Tibial nerve (tissue), 4 donors: Measurements from ENCODE around the gene ATP11A.

ENCODE experiments used
- CTCF ChIP-seq, 5 experiments: fragments of 200-600 bp in 3 of 5; fragments of 450-650 bp in 2 of 5; sonication (generic) in 3 of 5; IDR thresholded peaks; one replicate each; pipeline ENCODE4 v1.5.1; 2016 to 2019; ENCODE audit warnings: antibody characterized with exemption in 5 of 5, mild to moderate bottlenecking in 3 of 5, moderate library complexity in 2 of 5
- EP300 ChIP-seq, 2 donors: sonication (generic); formaldehyde crosslinking; IDR thresholded peaks; one replicate each; pipeline ENCODE4 v1.6.1; 2017; ENCODE audit warnings: antibody characterized with exemption in 2 of 2, mild to moderate bottlenecking in 1 of 2
- POLR2A ChIP-seq, 2 donors: fragments of 450-650 bp; IDR thresholded peaks; one replicate each; pipeline ENCODE4 v1.6.1; 2017; ENCODE audit warnings: antibody characterized with exemption in 2 of 2, mild to moderate bottlenecking in 2 of 2, moderate library complexity in 2 of 2

DNA sequence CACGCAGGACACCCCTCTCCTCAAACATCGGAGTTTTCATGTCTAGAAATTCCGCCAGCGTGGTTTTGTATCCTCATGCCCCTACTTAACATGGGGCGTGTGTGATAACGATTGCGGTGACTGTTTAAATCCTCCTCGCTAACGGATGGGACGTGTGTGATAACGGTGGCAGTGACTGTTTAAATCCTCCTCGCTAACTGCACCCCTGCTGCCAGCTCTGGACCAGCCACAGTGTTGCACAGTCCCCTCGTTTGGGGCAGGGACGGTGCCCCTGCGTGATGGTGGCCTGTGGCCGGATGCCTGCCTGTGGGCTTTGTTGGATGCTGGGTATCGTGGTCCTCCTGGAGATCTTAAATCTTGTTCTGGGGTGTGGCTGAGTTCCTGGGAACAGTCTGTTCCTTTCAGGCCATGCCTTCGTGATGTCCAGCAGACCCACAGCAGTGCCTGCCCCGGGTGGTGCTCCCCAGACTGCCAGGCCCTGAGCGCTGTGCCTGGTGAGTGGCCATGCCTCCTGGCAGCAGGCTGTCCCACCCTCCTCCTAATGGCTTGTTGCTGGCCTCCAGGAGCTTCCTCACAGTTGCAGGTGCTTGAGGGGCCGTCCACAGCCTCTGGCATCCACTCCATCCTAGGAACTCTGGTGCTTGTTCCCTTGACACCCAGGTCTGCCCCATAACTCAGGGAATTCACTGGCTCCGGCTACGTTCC lies 156.7 kb downstream of the ATP11A start:
- no peak for TF ChIP-seq CTCF (IDR thresholded peaks at IDR 0.05)
- TF ChIP-seq EP300 (IDR thresholded peaks at IDR 0.05), result no peak
- TF ChIP-seq POLR2A (IDR thresholded peaks at IDR 0.05), result no peak
